ENCODE measurements around the gene MAB21L2.

MAB21L2 gene

DNA sequence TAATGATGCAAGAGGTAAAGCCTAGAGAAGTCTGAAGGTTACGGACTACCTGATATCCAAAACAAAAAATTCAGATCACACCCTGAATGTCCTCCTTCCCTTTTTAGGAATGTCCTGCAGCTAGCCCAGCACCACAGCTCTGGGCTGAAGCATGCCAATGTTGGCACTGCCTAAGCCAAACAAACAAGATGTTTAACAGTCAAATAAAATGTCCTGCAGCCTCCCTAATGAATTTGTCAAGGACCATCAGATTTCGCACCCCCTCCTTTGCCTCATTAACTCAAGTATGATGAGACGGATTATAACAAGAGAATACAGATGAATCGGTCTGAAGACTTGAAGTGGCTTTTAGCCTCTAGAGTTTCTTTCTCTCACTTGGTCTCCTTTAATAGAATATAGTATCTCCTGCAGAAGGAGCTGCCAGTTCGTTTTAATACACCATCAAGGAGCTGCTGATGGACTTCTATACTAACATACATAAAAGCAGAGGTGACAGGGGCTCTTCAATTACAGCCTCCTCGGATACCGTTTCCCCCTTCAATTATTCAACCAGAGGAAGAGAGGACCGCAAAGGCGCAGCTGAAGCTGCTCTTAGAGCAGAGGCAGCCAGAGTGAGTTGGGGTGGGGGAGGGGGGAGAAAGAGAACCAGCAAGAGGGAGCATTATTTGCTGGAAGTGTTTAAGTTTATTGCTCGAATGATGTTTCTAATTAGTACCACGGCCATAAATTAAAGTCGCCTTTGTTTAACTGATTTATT is 3.0 kb upstream of the MAB21L2 start:
- no peak for DNase-seq

- DNase-seq, result no peak
Observed at GRCh38 chr4:150579551-150580234, 2.3 kb upstream of the MAB21L2 start.

DNA sequence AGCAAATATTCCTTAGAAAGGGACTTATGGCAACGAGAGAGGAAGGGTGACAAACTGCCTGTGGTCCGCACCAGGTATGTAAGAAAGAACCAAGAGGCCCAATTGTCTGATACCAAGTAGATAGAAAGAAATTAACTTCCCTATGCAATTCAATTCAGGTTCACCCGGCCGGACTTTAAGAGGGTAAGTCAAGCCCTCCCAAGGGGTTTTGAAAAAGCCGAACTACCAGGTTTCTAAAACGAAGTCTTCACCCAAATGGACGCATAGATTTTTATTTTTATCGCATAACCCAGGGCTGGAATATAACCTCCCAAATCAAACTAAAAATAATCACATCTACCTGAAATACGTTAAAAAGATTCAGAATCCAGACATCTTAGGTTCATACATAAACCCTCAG is 1.6 kb upstream of the MAB21L2 start:
- no peak for DNase-seq

- DNase-seq, result no peak
Observed at GRCh38 chr4:150581056-150581605, 820 bp upstream of the MAB21L2 start.

DNA sequence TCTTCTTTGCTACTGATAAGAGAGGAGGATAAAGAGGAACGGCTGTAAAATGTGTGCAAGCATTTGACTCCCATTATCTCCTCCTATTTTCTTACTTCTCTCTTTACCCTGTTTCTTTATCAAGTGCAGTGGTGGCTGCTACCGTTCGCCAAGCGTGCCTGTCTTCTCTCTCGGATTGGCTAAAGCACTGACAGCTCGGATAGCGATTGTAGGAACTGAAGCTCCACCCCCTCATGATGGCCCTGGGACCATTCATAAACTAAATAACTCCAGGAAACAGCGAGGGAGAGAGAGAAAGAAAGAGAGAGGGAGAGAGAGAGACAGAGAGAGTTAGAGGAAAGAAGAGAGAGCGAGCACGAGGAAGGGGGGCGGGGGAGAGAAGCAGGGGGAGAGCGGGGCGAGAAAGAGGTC is 305 bp upstream of the MAB21L2 start:
- no peak for DNase-seq

DNA sequence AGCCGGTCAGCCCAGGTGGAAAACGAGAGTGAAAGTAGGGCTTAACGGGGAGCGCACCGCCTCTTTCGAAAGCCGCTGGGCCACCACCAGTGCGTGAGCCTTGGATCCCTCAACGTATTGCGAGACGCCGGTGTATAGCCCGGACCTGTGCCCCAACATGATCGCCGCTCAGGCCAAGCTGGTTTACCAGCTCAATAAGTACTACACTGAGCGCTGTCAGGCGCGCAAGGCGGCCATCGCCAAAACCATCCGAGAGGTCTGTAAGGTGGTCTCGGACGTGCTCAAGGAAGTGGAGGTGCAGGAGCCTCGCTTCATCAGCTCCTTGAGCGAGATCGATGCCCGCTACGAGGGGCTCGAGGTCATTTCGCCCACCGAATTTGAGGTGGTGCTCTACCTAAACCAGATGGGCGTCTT is 929 bp downstream of the MAB21L2 start:
- DNase-seq, result no peak

DNA sequence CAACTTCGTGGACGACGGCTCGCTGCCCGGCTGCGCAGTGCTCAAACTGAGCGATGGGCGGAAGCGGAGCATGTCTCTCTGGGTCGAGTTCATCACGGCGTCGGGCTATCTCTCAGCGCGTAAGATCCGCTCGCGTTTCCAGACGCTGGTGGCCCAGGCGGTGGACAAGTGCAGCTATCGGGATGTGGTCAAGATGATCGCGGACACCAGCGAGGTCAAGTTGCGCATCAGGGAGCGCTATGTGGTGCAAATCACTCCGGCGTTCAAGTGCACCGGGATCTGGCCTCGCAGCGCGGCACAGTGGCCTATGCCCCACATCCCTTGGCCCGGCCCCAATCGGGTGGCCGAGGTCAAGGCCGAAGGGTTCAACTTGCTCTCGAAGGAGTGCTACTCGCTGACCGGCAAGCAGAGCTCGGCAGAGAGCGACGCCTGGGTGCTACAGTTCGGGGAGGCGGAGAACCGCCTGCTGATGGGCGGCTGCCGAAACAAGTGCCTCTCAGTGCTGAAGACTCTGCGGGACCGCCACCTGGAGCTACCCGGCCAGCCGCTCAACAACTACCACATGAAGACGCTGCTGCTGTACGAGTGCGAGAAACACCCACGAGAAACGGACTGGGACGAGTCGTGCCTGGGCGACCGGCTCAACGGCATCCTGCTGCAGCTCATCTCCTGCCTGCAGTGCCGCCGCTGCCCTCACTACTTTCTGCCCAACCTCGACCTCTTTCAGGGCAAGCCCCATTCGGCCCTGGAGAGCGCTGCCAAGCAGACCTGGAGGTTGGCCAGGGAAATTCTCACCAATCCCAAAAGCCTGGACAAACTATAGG is 1.5 kb downstream of the MAB21L2 start:
- DNase-seq, result no peak

DNA sequence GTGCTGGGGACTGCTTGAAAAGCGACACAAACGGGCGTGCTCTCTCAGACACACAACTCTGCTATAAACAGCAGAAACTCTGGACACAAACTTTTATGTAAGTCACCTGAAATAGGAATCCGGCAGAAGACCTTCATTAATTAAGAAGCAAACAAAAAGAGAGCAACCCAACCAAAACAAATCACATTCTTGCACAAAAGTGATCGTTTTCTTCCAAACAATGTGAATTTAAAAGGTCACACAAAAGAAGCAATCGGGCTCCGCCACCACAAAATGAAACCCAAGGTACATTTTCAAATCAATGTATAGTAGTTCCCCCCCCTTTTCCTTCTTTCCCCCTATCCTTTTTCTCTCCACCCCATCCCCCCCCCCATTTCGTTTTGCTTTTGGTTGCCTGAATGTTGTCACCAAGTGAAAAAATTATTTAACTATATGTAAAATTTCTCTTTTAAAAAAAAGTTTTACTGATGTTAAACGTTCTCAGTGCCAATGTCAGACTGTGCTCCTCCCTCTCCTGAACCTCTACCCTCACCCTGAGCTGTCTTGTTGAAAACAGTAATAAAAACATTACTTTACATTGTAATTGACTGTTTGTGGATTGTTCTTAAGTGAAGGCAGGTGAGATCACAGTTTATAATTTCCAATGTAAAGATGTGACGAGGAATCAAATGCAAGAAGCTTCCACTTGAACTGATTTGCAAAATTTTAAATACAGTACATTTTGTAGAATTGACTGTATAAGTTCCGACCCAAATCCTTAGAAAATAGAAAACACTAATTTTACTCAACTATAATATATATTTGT is 2.4 kb downstream of the MAB21L2 start:
- DNase-seq, result no peak

DNA sequence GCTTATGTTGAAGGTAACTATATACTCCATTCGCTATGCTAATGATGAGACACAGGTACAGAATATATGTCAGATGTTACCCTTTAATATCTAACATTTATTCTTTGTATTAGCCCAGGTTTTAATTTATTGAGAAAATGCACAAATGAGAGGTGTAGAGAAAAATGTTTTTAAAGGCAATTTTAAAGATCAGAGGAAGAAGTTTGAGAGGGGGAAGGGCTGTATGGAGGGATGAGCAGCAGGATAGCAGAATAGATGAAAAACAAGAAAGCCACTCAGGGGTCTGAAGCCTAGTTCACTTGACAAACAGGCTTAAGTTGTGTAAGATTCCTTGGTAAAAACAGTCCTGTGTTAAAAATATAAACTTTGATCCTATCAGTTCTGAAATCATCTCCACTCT is 3.7 kb downstream of the MAB21L2 start:
- DNase-seq, result no peak

DNA sequence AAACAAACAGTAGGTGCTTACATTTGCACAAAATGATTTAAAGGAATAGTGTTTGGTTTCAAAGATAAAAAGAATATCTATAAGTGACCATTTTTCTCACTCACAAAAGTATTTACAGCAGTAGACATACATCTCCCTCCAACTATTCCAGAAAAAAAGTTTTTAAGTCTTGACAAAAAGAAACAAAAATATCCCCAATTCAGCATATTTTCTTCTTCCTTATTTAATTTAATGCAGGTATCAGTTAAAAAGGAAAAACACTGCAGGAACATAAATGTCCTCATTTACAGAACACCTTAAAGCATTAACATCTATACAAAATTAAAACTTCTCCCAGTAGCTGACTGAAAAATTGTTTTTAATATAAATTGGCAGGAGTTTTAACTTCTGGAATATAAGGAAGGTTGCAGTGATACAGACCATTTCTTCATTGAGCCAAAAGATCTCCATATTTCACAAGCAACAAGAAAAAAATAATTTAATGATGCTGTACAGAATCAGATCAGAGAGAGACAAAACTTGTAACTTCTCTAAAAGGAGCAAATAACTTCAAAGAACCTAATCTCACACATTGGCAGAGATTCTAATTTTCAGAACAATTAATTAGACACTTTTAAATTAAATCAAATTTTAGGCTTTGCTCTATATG is 4.3 kb downstream of the MAB21L2 start:
- no peak for DNase-seq

DNA sequence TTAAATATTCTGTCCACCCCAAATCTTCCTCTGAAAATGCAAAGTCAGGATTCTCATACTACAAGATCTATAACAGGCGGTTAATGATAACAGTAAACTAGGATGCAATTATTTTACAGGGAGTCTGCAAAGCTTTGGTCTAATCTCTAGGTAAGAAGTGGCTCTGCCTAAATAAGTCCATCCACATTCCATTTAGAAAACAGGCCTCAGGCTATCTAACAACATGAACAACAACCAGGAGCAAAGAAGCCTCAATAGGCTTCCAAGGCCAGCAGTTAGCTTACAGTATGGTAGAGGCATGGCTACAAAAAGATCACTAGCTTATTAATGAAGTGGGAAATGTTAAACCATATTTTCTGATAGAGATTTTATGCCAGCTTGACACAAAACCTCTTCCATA is 6.4 kb downstream of the MAB21L2 start:
- DNase-seq, result no peak

GRCh38 chr4:150589157-150589556 is 7.2 kb downstream of the MAB21L2 start:
- DNase-seq, result no peak

GRCh38 chr4:150590631-150591030 is 8.7 kb downstream of the MAB21L2 start:
- DNase-seq, result no peak

DNA sequence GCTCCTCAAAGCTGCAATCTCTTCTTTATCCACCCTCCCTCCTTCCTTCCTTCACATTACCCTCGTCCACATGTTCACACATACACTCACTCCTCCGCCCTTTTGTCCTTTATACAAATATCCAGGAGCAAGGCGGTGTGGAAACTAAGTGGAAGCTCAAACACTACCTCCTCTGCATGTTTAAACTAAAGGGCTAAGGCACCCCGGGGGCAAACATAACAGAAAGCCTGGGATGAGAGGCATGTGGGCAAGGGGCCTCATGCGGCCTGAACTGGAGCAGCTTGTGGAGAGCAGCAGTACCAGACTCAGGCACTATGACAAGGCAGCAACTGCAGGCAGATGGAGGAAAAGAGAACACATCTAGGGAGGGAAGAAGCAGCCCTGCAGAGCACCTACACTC is 9.5 kb downstream of the MAB21L2 start:
- DNase-seq, result no peak

DNA sequence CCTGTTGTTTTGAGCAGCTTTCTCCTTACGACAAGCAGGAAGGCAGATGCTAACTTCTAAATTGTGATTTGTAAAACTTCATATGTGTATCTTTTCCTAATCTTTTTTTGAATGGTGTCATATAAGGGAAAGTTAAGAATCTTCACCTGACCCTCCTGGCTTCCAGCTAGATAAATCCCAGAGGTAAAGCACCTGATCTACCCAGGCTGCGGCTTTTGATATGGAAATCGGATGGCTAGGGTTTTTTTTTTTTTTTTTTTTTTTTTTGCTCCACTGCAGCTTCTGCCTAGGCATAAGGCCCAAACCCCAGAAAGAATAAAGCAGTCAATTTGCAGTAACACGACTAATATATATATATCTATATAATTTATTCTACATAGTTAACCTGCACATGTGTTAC is 10.0 kb downstream of the MAB21L2 start:
- no peak for DNase-seq

GRCh38 chr4:150593996-150594395 is 12.0 kb downstream of the MAB21L2 start:
- no peak for DNase-seq

DNA sequence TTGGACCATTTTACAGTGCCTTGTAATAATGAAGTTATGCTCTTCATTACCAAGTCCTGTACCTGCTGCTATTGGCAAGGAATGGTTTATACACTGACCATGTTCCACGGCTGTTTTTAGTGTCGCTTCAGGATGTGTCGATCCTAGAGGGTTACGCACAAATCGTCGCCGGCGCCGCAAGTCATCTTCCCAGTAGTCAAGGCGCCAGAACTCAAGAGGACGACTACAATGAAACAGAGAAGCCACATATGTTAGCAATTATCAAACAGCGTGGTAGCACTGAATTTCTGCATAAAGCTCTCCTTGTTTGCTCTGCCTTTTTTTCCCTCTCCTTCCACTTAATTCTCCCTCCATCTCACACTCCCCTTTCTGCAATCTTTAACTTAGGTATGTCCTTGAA is 17.0 kb downstream of the MAB21L2 start:
- DNase-seq, result no peak

GRCh38 chr4:150599547-150599946 is 17.6 kb downstream of the MAB21L2 start:
- no peak for DNase-seq

GRCh38 chr4:150600812-150601445 is 19.0 kb downstream of the MAB21L2 start:
- DNase-seq, result no peak

DNA sequence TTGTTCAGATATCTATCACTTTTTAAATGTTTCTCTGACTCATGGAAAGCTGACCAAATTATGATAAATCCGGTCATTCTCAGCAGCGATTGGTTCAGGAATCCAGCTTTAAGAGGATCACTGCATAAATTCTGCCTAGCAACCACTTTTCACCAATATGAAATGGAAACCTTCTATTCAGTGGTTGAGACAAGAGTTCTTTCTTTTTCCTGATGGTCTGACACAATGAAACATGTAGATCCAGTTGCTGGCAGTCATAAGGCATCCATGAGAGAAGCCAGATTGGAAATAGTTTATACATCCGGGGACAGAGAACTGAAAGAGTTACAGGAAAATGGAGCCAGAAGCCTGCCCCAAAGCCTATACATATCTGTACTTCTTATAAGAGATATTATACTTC is 27.2 kb downstream of the MAB21L2 start:
- DNase-seq, result no peak

DNA sequence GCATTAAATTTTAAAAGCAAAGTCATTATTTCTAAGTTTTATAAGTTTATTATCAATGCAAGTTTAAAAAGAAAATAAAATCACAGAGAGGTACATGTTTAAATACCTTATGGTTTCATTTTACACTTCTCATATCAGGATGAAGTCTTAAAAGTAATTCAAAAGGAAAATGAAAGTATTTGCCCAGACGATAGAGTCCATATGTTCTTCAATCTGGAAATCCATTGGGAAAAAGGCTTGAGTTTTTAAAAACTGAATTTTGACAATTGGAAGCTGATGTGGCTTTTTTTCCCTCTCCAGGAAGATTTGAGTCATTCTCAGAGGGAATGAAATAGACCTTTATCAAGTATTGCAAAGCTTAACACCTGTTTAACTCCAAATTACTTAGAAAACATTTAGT is 37.1 kb downstream of the MAB21L2 start:
- no peak for DNase-seq

- no peak for DNase-seq
Observed at GRCh38 chr4:150624055-150624454, 42.1 kb downstream of the MAB21L2 start.
